ENCODE measurements around the gene ST7.

- TF ChIP-seq CTCF (CRISPR knock-in tag; IDR thresholded peaks at IDR 0.05) (no peak), EP300 (IDR thresholded peaks at IDR 0.05; ENCODE audit: low read depth in 2 of 2, low read length in 2 of 2) (no peak), EP300 (CRISPR knock-in tag; IDR thresholded peaks at IDR 0.05; ENCODE audit: borderline replicate concordance) (no peak), YY1 (IDR thresholded peaks at IDR 0.05; ENCODE audit: insufficient read depth, insufficient replicate concordance, low read depth, low read length) (no peak), ZNF629 (CRISPR knock-in tag; conservative IDR thresholded peaks at IDR 0.05) (0 out of 2 replicates have a peak, but pooled peaks have one; percentile 38), POLR2AphosphoS5 (IDR thresholded peaks at IDR 0.05; ENCODE audit: low read depth, low read length) (no peak), MAZ (IDR thresholded peaks at IDR 0.05; ENCODE audit: borderline replicate concordance, low read depth, low read length) (no peak), MAZ (CRISPR knock-in tag; IDR thresholded peaks at IDR 0.05; ENCODE audit: low read depth) (no peak), KLF6 (CRISPR knock-in tag; IDR thresholded peaks at IDR 0.05) (no peak), NONO (IDR thresholded peaks at IDR 0.05) (no peak), NONO (CRISPR knock-in tag; conservative IDR thresholded peaks at IDR 0.05) (no peak), TCF12 (IDR thresholded peaks at IDR 0.05) (no peak), TCF12 (CRISPR knock-in tag; IDR thresholded peaks at IDR 0.05) (no peak)
These were observed 4.4 kb upstream of the ST7 start for GRCh38 chr7:116948934-116949333.
